ENCODE results near the gene PBX1.

The PBX1 gene

GRCh38 chr1:164562511-164562910 is 3.5 kb downstream of the PBX1 start:
- peak overlapping the region; percentile 21 for H3K4me3 ChIP-seq (ENCODE audit: control insufficient read depth, low read depth, low read length)
- no peak for TF ChIP-seq CTCF (IDR thresholded peaks at IDR 0.05; ENCODE audit: control insufficient read depth, insufficient read depth, low read depth, low read length, missing control alignments)
- no peak for DNase-seq (ENCODE audit: low read depth)

GRCh38 chr1:164562947-164563520 is 4.0 kb downstream of the PBX1 start:
- no peak for TF ChIP-seq CTCF (IDR thresholded peaks at IDR 0.05; ENCODE audit: control insufficient read depth, insufficient read depth, low read depth, low read length, missing control alignments)
- H3K4me3 ChIP-seq (ENCODE audit: control insufficient read depth, low read depth, low read length): peak overlapping the region; percentile 17

GRCh38 chr1:164563721-164564360 is 4.9 kb downstream of the PBX1 start:
- no peak for TF ChIP-seq CTCF (IDR thresholded peaks at IDR 0.05; ENCODE audit: control insufficient read depth, insufficient read depth, low read depth, low read length, missing control alignments)
- no peak overlapping the region for H3K4me3 ChIP-seq (ENCODE audit: control insufficient read depth, low read depth, low read length)
- no peak for DNase-seq (ENCODE audit: low read depth)

More at GRCh38 chr1:164562947-164563520, 4.0 kb downstream of the PBX1 start:
- DNase-seq (ENCODE audit: low read depth): no peak

GRCh38 chr1:164564378-164564777 is 5.4 kb downstream of the PBX1 start:
- H3K4me3 ChIP-seq (ENCODE audit: control insufficient read depth, low read depth, low read length): no peak overlapping the region
- no peak for DNase-seq (ENCODE audit: low read depth)
- TF ChIP-seq CTCF (IDR thresholded peaks at IDR 0.05; ENCODE audit: control insufficient read depth, insufficient read depth, low read depth, low read length, missing control alignments): no peak

GRCh38 chr1:164565357-164565756 is 6.4 kb downstream of the PBX1 start:
- DNase-seq (ENCODE audit: low read depth): no peak
- no peak overlapping the region for H3K4me3 ChIP-seq (ENCODE audit: control insufficient read depth, low read depth, low read length)
- no peak for TF ChIP-seq CTCF (IDR thresholded peaks at IDR 0.05; ENCODE audit: control insufficient read depth, insufficient read depth, low read depth, low read length, missing control alignments)

GRCh38 chr1:164567774-164568173 is 8.8 kb downstream of the PBX1 start:
- no peak for DNase-seq (ENCODE audit: low read depth)
- TF ChIP-seq CTCF (IDR thresholded peaks at IDR 0.05; ENCODE audit: control insufficient read depth, insufficient read depth, low read depth, low read length, missing control alignments): no peak
- no peak overlapping the region for H3K4me3 ChIP-seq (ENCODE audit: control insufficient read depth, low read depth, low read length)
